NT2/D1 (cell line): ENCODE results near the gene BANF1.
A peak's percentile ranks its signal among the peaks of the same experiment; 100 is the strongest.

ENCODE experiments used
- DNase-seq: peaks from one replicate; pipeline ENCODE4 v3.0.0-alpha.2; 2011; ENCODE audit warnings: low read depth, low spot score
- H3K27me3 ChIP-seq: 2 replicates; pipeline ENCODE4 v1.6.0; 2011; ENCODE audit warnings: mild to moderate bottlenecking; ENCODE audit not compliant: insufficient read length, insufficient read depth
- H3K36me3 ChIP-seq: 2 replicates; pipeline ENCODE4 v1.6.1; 2011; ENCODE audit warnings: mild to moderate bottlenecking, low read length, mixed read lengths; ENCODE audit not compliant: insufficient read depth, insufficient read length
- H3K4me1 ChIP-seq: 2 replicates; pipeline ENCODE4 v1.5.1; 2011; ENCODE audit not compliant: insufficient read depth, insufficient read length
- H3K4me3 ChIP-seq: 2 replicates; pipeline ENCODE4 v1.5.1; 2011; ENCODE audit warnings: low read depth; ENCODE audit not compliant: insufficient read length
- H3K9ac ChIP-seq: 2 replicates; pipeline ENCODE4 v1.6.0; 2011; ENCODE audit warnings: low read depth; ENCODE audit not compliant: insufficient read length
- H3K9me3 ChIP-seq: 2 replicates; pipeline ENCODE4 v1.5.1; 2011; ENCODE audit warnings: mild to moderate bottlenecking, low read length; ENCODE audit not compliant: insufficient read depth
- SUZ12 ChIP-seq: IDR thresholded peaks from 2 replicates; pipeline ENCODE4 v1.6.1; 2011; ENCODE audit not compliant: insufficient read length, insufficient read depth; ENCODE audit errors: extremely low read depth
- YY1 ChIP-seq: IDR thresholded peaks from 2 replicates; pipeline ENCODE4 v1.6.1; 2011; ENCODE audit not compliant: insufficient read length, insufficient read depth
- ZNF274 ChIP-seq: IDR thresholded peaks from 2 replicates; pipeline ENCODE4 v1.6.1; 2011; ENCODE audit warnings: mild to moderate bottlenecking, low read depth, low read length

BANF1 gene

GRCh38 chr11:65962141-65962564 is 40.1 kb upstream of the BANF1 start:
- Histone ChIP-seq H3K27me3 (no peaks in the 10 kb centered on the region), H3K9me3 (no peaks in the 10 kb centered on the region), H3K4me3 (peak overlapping the region; percentile 95), H3K9ac (peak overlapping the region; percentile 99), H3K36me3 (peaks cover 35% of the 10 kb centered on the region), H3K4me1 (peaks cover 14% of the 10 kb centered on the region)
- no peak for TF ChIP-seq YY1
- TF ChIP-seq SUZ12 = no peak
- no peak for TF ChIP-seq ZNF274
- no peak for DNase-seq

GRCh38 chr11:65964906-65965305 is 37.4 kb upstream of the BANF1 start:
- no peak for DNase-seq
- Histone ChIP-seq H3K9me3 (no peaks in the 10 kb centered on the region), H3K4me1 (peaks cover 11% of the 10 kb centered on the region), H3K36me3 (peaks cover 62% of the 10 kb centered on the region), H3K9ac (no peak overlapping the region), H3K27me3 (no peaks in the 10 kb centered on the region), H3K4me3 (no peak overlapping the region)
- TF ChIP-seq YY1 (no peak), ZNF274 (no peak), SUZ12 (no peak)

- Histone ChIP-seq H3K36me3 (peaks cover 68% of the 10 kb centered on the region), H3K9ac (no peak overlapping the region), H3K4me3 (no peak overlapping the region), H3K27me3 (no peaks in the 10 kb centered on the region), H3K4me1 (peaks cover 11% of the 10 kb centered on the region), H3K9me3 (no peaks in the 10 kb centered on the region)
- DNase-seq = no peak
- TF ChIP-seq YY1 (no peak), ZNF274 (no peak), SUZ12 (no peak)
These were observed 36.1 kb upstream of the BANF1 start for GRCh38 chr11:65965986-65966762.

GRCh38 chr11:65967329-65967934 is 34.9 kb upstream of the BANF1 start:
- H3K9ac ChIP-seq = no peak overlapping the region
- no peak for DNase-seq
- H3K9me3 ChIP-seq = no peaks in the 10 kb centered on the region
- H3K27me3 ChIP-seq = no peaks in the 10 kb centered on the region
- peaks cover 11% of the 10 kb centered on the region for H3K4me1 ChIP-seq
- peaks cover 75% of the 10 kb centered on the region for H3K36me3 ChIP-seq
- TF ChIP-seq YY1 (no peak), SUZ12 (no peak), ZNF274 (no peak)
- H3K4me3 ChIP-seq = no peak overlapping the region

- Histone ChIP-seq H3K36me3 (peaks cover 84% of the 10 kb centered on the region), H3K9ac (no peak overlapping the region), H3K9me3 (no peaks in the 10 kb centered on the region), H3K4me3 (no peak overlapping the region), H3K4me1 (peaks cover 11% of the 10 kb centered on the region), H3K27me3 (no peaks in the 10 kb centered on the region)
- TF ChIP-seq ZNF274 = no peak
- no peak for TF ChIP-seq SUZ12
- TF ChIP-seq YY1 = no peak
- DNase-seq = no peak
These were observed 33.5 kb upstream of the BANF1 start for GRCh38 chr11:65968600-65969482.

- no peak for DNase-seq
- H3K4me1 ChIP-seq = peaks cover 12% of the 10 kb centered on the region
- H3K27me3 ChIP-seq = no peaks in the 10 kb centered on the region
- TF ChIP-seq ZNF274 (no peak), SUZ12 (no peak), YY1 (no peak)
- peaks cover 77% of the 10 kb centered on the region for H3K36me3 ChIP-seq
- no peaks in the 10 kb centered on the region for H3K9me3 ChIP-seq
- no peak overlapping the region for H3K9ac ChIP-seq
- H3K4me3 ChIP-seq = no peak overlapping the region
These were observed 30.2 kb upstream of the BANF1 start for GRCh38 chr11:65972116-65972515.
